ENCODE measurements around the gene ARRB1. TPM values are rescaled to one million over a fixed set of nuclear protein-coding genes. Genes with fewer than 3 reads are reported as not detected.

The ARRB1 gene
- total RNA-seq, 4 donors from 2014 or later: 26.3 to 104 (median 29.3) TPM

DNA sequence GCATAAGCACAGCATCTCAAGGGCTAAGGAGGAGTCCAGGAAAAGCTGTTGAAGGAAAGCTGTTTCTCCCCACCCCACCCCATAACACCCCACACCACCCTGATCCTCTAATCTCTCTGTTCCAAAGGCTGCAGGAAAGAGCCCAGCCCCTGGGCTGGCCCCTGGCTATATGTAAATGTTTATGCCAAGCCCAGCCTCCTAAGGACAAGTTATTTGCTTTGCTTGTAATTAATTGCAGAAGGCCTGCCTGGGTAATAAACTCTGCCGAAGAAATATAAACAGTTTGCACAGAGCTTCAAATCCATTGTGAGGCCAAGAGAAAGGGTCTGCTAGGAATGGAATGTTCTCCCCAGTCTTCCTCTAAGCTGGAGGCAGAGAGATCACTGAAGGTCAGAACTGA, 21.2 kb downstream of the ARRB1 start:
- DNase-seq (ENCODE audit: low spot score in 2 of 2): no peak
- intact Hi-C loops (cut with DNase I; ENCODE audit: low total_unique reads): no loop called here
- no peak overlapping the region for H3K4me3 ChIP-seq (ENCODE audit: low read depth, poor library complexity, severe bottlenecking)
- no peak for TF ChIP-seq POLR2A (IDR thresholded peaks at IDR 0.05)
- TF ChIP-seq, protein P1, sequence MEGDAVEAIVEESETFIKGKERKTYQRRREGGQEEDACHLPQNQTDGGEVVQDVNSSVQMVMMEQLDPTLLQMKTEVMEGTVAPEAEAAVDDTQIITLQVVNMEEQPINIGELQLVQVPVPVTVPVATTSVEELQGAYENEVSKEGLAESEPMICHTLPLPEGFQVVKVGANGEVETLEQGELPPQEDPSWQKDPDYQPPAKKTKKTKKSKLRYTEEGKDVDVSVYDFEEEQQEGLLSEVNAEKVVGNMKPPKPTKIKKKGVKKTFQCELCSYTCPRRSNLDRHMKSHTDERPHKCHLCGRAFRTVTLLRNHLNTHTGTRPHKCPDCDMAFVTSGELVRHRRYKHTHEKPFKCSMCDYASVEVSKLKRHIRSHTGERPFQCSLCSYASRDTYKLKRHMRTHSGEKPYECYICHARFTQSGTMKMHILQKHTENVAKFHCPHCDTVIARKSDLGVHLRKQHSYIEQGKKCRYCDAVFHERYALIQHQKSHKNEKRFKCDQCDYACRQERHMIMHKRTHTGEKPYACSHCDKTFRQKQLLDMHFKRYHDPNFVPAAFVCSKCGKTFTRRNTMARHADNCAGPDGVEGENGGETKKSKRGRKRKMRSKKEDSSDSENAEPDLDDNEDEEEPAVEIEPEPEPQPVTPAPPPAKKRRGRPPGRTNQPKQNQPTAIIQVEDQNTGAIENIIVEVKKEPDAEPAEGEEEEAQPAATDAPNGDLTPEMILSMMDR (IDR thresholded peaks at IDR 0.05): no peak
- 16 to 29% methylated on average over 1 of the region's 1 CpG for WGBS, 2 donors

DNA sequence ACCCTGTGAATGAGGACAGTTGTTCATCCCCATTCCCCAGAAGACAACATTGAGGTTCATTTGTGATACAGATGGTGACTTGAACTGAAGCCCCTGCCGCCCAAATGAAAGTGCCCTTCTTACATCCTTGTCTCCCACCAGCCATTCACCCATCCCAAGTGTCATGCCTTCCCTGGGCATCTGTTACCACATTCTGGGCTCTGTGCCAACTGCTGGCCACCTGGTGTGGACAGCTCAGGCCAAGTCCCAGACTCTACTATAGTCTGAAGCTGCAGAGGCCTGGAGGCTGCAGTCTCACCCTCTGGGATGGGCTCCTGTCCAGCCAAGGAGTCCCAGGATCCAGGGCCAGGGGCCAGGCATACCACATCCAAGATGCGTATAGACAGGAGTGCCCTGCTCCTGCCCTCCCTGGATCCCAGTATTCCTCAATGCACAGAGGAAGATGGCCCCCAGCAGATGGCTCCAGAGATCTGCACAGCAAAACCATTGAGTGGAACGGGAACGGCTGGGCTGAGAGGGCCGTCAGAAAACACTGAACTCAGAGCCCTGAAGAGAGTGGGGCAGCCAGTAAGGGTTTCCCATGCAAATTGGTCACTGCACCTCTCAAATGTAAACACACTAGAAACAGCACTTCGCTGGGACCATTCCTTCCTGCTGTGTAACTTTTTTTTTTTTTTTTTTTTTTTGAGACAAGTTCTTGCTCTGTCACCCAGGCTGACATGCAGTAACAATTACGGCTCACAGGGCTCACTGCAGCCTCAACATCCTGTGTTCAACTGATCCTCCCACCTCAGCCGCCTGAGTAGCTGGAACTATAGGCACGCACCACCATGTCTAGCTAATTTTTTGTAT, 22.8 kb downstream of the ARRB1 start:
- no peak for TF ChIP-seq POLR2A (IDR thresholded peaks at IDR 0.05)
- TF ChIP-seq, protein P1 (IDR thresholded peaks at IDR 0.05): peak in 1 of 3 donors; percentile 9
- 28 to 34% methylated on average over 9 of the region's 9 CpGs for WGBS, 2 donors
- intact Hi-C loops (cut with DNase I; ENCODE audit: low total_unique reads): loop anchor here (5.0 kb wide), 1 partner anchor 54 kb away; no protein-coding TSS in a partner anchor
- peak in 1 of 2 donors; percentile 93 for DNase-seq (ENCODE audit: low spot score in 2 of 2)
- H3K4me3 ChIP-seq (ENCODE audit: low read depth, poor library complexity, severe bottlenecking): no peak overlapping the region

DNA sequence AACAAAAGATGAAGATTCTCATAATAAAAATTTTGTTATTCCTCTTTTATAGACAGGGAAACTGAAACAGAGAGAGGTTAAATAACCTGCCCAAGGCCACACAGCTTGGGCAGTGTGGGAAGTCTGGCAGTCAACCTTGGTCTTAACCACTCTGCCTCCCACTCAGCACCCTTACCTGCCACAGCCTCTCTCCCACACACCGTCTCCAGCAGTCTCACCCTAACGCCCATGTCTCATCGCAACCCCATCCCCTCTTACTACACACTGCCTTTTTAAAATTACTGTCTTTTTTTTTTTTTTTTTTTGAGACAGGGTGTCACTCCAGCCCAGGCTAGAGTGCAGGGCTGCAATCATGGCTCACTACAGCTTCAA, 25.0 kb downstream of the ARRB1 start:
- DNase-seq (ENCODE audit: low spot score in 2 of 2): no peak
- 66 to 68% methylated on average over 3 of the region's 3 CpGs for WGBS, 2 donors
- intact Hi-C loops (cut with DNase I; ENCODE audit: low total_unique reads): loop anchor here (5.0 kb wide), 1 partner anchor 56 kb away; no protein-coding TSS in a partner anchor
- no peak for TF ChIP-seq POLR2A (IDR thresholded peaks at IDR 0.05)
- TF ChIP-seq, protein P1 (IDR thresholded peaks at IDR 0.05): no peak
- H3K4me3 ChIP-seq (ENCODE audit: low read depth, poor library complexity, severe bottlenecking): no peak overlapping the region

DNA sequence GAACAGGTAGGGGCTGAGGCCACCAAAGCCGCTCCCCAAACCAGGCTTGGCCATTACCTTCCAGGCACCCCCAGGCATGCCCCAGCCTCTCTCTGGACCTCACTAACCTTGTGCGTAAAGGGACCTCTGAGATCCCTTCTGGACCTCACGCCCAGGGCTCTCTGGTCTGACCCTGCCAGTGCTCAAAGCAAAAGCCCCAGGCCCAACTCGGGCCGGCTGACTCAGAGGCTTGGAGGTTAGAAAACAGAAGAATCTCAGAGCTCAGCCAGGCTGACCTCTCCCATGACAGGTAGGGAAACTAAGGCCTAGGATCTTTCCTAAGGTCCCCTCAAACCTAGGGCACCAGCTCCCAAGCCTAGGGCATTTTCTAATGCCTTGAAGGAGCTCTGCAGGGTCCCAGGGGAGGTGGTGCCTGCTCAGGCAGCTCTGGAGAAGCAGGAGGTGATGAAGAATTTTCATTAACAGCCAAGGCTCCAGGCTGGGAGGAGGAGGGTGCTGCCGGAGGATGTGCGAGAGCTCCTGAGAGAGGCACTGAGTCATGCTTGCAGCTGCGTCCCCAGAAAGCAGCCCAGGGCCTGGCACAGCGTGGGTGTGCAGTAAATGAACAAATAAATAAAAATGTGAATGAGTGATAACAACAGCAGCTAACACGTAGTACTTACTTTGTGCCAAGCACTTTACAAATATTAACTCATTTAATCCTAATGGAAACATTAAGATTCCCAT, 25.6 kb downstream of the ARRB1 start:
- TF ChIP-seq, protein P1 (IDR thresholded peaks at IDR 0.05): no peak
- no peak for TF ChIP-seq POLR2A (IDR thresholded peaks at IDR 0.05)
- intact Hi-C loops (cut with DNase I; ENCODE audit: low total_unique reads): loop anchor here (5.0 kb wide), 1 partner anchor 56 kb away; no protein-coding TSS in a partner anchor

DNA sequence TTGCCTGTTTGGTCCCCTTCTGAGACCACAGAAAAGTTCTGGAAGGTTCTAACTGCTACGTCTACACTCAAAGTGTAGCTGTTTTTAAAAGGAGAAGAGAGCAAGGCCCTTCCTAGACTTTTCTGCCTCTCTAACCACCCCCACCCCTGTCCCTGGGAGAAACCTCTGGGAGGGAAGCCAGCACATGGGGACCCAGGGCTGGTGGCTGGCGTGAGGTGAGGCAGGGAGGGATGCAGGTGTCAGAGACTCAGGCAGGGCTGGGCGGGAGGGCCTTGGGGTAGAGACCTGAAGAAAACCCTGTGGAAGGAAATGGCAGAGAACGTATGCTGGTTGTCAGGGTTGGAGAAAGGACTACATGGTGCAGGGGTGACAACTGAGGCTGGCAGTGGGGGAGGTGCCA, 26.7 kb downstream of the ARRB1 start:
- H3K4me3 ChIP-seq (ENCODE audit: low read depth, poor library complexity, severe bottlenecking): no peak overlapping the region
- TF ChIP-seq POLR2A (IDR thresholded peaks at IDR 0.05): no peak
- TF ChIP-seq, protein P1 (IDR thresholded peaks at IDR 0.05): no peak
- no peak for DNase-seq (ENCODE audit: low spot score in 2 of 2)
- intact Hi-C loops (cut with DNase I; ENCODE audit: low total_unique reads): loop anchor here (5.0 kb wide), 1 partner anchor 58 kb away; no protein-coding TSS in a partner anchor
- 81 to 88% methylated on average over 4 of the region's 4 CpGs for WGBS, 2 donors

More for the DNA sequence above, 25.6 kb downstream of the ARRB1 start:
- no peak overlapping the region for H3K4me3 ChIP-seq (ENCODE audit: low read depth, poor library complexity, severe bottlenecking)
- no peak for DNase-seq (ENCODE audit: low spot score in 2 of 2)
- WGBS, 2 donors: 46 to 47% methylated on average over 10 of the region's 10 CpGs
